ENCODE data around the gene FAIM2. TPM values are rescaled to one million over a fixed set of nuclear protein-coding genes. Genes with fewer than 3 reads are reported as not detected.

FAIM2 gene
- total RNA-seq, 4 donors from 2014 or later: 0.38 to 0.65 (median 0.56) TPM; not detected in 1

DNA sequence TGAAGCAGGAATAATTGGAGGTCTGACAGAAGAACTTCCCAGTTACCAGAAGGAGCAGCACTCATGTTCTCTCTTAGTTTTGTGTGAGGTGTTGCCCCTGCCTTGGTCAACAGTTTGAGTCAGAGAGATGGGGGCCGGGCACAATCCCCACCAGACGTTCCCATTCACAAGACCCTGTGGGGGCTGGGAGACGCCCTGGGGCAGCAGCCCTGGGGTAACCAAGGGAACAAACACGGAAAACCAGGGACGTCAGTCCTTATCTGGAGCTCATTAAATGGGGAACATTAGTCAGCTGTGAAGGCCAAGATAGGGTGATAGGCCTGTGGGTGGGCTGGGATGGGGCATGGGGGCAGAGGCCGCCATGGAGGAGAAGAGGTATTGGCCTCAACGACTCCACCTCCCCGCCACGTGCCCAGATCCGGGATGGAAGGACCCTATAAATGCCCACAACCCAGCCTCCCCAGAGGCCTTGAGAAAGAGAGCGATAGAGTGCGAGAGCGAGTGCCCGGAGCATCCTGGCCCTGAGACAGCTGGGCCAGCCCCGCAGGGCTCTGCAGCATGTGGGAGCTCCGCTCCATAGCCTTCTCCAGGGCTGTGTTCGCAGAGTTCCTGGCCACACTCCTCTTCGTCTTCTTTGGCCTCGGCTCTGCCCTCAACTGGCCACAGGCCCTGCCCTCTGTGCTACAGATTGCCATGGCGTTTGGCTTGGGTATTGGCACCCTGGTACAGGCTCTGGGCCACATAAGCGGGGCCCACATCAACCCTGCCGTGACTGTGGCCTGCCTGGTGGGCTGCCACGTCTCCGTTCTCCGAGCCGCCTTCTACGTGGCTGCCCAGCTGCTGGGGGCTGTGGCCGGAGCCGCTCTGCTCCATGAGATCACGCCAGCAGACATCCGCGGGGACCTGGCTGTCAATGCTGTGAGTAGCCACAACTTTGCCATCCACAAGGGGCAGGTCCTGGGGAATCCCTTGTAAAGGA lies 46.9 kb upstream of the FAIM2 start, which contains the start of gene AQP2:
Gene AQP2, plus strand, starts transcription at position 465 of the 979 bp plus-strand sequence. Its CDS starts 94 bp downstream, at position 559.
- Histone ChIP-seq H3K4me3 (no peak within 1 kb of the TSS), H3K9me3 (no peaks in the 10 kb centered on the region), H3K27ac (no peak within 1 kb of the TSS), H3K27me3 (peaks cover 17% of the 10 kb centered on the region), H3K36me3 (no peaks in the 10 kb centered on the region), H3K4me1 (peaks cover 12% of the 10 kb centered on the region)
- 91% methylated on average over 28 of the region's 32 CpGs for WGBS
- DNase-seq (ENCODE audit: low spot score in 2 of 2): no peak
- no peak for TF ChIP-seq POLR2A (IDR thresholded peaks at IDR 0.05)
- no peak for TF ChIP-seq POLR2AphosphoS5 (IDR thresholded peaks at IDR 0.05)
- TF ChIP-seq, protein P1, sequence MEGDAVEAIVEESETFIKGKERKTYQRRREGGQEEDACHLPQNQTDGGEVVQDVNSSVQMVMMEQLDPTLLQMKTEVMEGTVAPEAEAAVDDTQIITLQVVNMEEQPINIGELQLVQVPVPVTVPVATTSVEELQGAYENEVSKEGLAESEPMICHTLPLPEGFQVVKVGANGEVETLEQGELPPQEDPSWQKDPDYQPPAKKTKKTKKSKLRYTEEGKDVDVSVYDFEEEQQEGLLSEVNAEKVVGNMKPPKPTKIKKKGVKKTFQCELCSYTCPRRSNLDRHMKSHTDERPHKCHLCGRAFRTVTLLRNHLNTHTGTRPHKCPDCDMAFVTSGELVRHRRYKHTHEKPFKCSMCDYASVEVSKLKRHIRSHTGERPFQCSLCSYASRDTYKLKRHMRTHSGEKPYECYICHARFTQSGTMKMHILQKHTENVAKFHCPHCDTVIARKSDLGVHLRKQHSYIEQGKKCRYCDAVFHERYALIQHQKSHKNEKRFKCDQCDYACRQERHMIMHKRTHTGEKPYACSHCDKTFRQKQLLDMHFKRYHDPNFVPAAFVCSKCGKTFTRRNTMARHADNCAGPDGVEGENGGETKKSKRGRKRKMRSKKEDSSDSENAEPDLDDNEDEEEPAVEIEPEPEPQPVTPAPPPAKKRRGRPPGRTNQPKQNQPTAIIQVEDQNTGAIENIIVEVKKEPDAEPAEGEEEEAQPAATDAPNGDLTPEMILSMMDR (IDR thresholded peaks at IDR 0.05): no peak
- no peak for TF ChIP-seq EP300 (IDR thresholded peaks at IDR 0.05)

GRCh38 chr12:49949866-49950265 lies 46.2 kb upstream of the FAIM2 start:
- H3K27me3 ChIP-seq: peaks cover 10% of the 10 kb centered on the region
- H3K4me3 ChIP-seq: no peak overlapping the region
- no peaks in the 10 kb centered on the region for H3K9me3 ChIP-seq
- 98% methylated on average over 3 of the region's 3 CpGs for WGBS
- DNase-seq (ENCODE audit: low spot score in 2 of 2): no peak
- TF ChIP-seq, protein P1 (IDR thresholded peaks at IDR 0.05): no peak
- no peak for TF ChIP-seq EP300 (IDR thresholded peaks at IDR 0.05)
- TF ChIP-seq POLR2A (IDR thresholded peaks at IDR 0.05): no peak
- TF ChIP-seq POLR2AphosphoS5 (IDR thresholded peaks at IDR 0.05): no peak
- H3K4me1 ChIP-seq: peaks cover 10% of the 10 kb centered on the region
- no peak overlapping the region for H3K27ac ChIP-seq
- H3K36me3 ChIP-seq: no peaks in the 10 kb centered on the region

GRCh38 chr12:49948866-49949845 lies 45.5 kb upstream of the FAIM2 start:
- H3K9me3 ChIP-seq: no peaks in the 10 kb centered on the region
- TF ChIP-seq, protein P1 (IDR thresholded peaks at IDR 0.05): no peak
- TF ChIP-seq POLR2A (IDR thresholded peaks at IDR 0.05) (no peak), POLR2AphosphoS5 (IDR thresholded peaks at IDR 0.05) (no peak), EP300 (IDR thresholded peaks at IDR 0.05) (no peak)
- H3K27me3 ChIP-seq: peaks cover 4% of the 10 kb centered on the region
- 91% methylated on average over 13 of the region's 13 CpGs for WGBS
- H3K36me3 ChIP-seq: no peaks in the 10 kb centered on the region
- H3K4me3 ChIP-seq: no peak overlapping the region
- H3K4me1 ChIP-seq: peaks cover 10% of the 10 kb centered on the region
- DNase-seq (ENCODE audit: low spot score in 2 of 2): no peak
- H3K27ac ChIP-seq: no peak overlapping the region

DNA sequence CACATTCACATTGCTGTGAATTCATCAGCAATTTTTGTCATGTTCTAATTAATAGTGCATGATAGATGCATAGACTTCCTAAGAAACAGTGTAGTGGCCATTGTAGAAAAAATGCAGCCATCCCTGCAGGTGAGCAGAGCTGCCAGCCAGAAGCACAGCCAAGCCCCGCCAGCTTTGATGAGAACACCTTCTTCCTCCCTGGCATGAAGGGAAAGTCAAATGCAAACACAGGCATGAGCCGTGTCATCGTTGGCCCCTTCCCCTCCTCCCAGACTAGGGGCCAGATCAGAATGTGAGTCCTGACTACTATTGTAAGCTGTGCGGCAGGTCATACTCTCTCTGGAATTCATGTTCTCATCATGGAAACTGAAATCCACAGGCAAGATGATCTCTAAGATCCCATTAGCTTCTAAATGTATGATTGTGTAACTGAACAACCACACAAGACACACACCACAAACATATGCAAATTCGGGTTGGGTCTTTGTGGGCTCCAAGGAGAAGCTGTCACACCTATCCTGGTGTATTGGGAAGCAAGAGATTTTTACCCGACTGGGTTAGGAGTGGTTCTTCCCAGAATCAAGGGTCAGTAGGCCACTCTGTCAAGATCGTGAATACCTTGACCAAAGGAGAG lies 44.0 kb upstream of the FAIM2 start:
- Histone ChIP-seq H3K27me3 (no peaks in the 10 kb centered on the region), H3K4me1 (peaks cover 10% of the 10 kb centered on the region), H3K4me3 (no peak overlapping the region), H3K9me3 (no peaks in the 10 kb centered on the region), H3K27ac (no peak overlapping the region), H3K36me3 (no peaks in the 10 kb centered on the region)
- TF ChIP-seq POLR2AphosphoS5 (IDR thresholded peaks at IDR 0.05): no peak
- no peak for TF ChIP-seq EP300 (IDR thresholded peaks at IDR 0.05)
- TF ChIP-seq, protein P1 (IDR thresholded peaks at IDR 0.05): no peak
- TF ChIP-seq POLR2A (IDR thresholded peaks at IDR 0.05): no peak
- DNase-seq (ENCODE audit: low spot score in 2 of 2): no peak
- 69% methylated on average over 7 of the region's 7 CpGs for WGBS
